GM18907 (cell line): ENCODE data around the gene CHGA.

ENCODE experiments used
- ATAC-seq: cut with Tn5 transposase; IDR thresholded peaks from one replicate; pipeline ENCODE4 v1.9.1; 2021; ENCODE audit warnings: mild to moderate bottlenecking, moderate library complexity; ENCODE audit not compliant: unreplicated experiment

The CHGA gene

GRCh38 chr14:92942976-92943710, 20.2 kb downstream of the CHGA start:
- ATAC-seq: no peak

DNA sequence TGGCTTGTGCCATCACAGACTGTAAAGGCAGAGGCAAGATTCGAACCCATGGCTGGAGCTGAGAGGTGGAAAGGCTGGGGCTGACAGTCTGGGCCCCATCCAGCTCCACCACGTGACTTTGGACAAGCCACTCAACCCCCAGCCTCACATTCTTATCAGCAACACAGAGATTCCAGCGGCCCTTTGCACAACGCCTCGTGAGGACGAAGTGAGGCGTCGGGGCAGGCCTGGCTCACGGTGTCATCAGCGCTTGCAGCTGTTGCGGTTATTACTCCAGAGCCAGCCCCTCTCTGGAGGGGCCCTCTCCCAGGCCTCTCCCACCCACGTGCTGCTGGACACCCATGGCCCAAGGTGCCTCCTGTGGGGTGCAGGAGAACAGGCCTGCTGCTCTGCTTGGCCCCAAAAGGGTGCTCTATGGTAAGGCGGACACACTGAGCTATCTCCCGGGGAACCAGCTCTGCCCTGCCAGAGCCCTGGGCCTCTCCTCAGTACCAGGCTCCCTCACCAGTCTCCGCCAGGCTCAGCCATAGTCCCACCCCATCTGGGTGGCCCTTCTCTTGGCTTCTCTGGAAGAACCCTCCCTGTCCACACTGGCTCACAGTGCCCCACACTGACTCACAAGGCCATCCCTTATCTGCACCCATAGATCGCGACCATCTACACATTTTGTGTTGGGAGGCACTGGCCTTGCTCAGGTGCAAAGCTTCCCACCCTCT, 21.1 kb downstream of the CHGA start:
- no peak for ATAC-seq

GRCh38 chr14:92944976-92945375, 22.0 kb downstream of the CHGA start:
- ATAC-seq: no peak

GRCh38 chr14:92945544-92945943, 22.6 kb downstream of the CHGA start:
- no peak for ATAC-seq

GRCh38 chr14:92945959-92946846, 23.3 kb downstream of the CHGA start:
- ATAC-seq: no peak

DNA sequence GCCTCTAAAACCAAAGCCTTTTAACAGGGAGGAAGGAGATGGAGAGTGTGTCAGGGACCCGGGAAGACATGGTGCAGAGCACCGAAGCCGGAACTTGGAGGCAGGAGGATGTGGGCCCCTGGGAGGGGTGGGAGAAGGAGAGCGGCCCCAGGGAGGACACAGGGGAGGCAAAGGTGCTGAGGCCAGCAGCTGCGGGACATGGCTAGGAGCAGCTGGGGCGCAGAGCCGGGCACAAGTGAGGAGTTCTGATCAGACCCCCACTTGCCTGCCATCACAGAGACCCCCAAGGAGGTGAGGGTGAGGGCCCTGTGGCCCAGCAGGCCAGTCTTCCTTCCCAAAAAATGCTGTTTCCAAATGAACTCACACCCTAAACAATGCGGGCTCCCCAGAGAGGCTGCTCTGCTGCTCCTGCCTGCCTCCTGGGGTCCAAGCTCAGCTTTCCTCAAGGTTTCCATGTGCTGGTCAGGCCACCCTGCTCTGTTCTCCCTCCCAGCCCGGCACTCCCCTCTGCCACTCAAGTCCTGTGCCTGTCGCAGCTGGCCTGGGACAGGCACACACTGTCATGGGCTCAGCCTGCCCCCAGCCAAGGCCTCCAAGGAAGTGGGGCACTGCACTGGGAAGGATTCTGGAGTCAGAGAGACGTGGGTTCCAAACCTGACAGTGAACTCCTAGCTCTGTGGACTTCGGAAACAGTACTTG, 24.0 kb downstream of the CHGA start:
- ATAC-seq: no peak

DNA sequence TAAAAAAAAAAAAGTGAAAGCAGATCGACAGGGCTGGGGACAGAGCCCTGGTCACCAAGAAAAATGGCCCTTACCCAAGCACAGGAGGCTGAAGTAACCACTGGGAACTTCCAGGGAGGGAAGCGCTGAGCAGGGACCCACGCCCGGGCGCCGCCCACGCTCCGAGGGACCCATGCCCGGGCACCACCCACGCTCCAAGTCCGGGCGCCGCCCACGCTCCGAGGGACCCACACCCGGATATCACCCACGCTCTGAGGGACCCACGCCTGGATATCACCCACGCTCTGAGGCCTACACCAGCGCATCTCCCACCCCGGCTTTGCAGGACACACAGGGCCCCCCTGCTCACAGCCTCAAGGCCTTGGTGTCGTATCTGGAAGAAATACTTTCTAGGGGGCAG, 25.7 kb downstream of the CHGA start:
- ATAC-seq: no peak

- ATAC-seq: no peak
These were observed 26.7 kb downstream of the CHGA start for GRCh38 chr14:92949496-92950192.

DNA sequence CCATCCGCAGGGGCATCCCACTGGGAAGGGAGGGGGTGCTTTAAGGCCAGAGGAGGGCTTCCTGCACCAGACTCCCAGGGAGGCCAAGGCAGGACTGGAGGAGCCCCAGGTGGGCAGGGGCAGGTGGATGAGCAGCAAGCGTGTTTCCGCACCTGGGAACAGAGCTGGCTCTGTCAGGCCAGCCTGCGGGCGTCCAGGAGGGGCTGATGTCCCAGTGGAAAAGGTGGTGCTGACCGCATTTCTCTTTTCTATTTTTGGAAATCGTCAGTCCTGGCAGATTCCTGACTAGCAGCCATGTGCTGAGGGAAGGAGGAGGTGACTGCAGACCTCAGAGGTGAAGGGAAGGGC, 27.2 kb downstream of the CHGA start:
- no peak for ATAC-seq

DNA sequence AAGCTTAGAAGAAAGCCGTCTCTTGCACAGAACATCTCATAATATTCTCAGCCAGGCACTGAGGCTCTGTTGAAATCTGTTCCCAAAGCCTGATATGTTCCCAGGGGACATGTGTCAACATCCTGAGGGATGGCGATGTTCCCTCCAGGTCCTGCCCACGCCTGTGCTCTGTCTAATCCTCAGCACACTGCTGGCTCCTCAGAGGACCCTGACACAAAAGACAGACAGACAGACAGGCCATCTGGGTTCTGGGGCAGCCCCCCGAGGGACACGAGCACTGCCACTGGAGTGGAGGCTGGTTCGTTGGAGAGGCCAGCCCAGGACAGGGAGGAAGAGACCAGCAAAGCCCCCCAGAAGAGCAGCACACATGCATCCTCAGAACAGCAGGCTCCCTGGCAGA, 27.8 kb downstream of the CHGA start:
- ATAC-seq: no peak

DNA sequence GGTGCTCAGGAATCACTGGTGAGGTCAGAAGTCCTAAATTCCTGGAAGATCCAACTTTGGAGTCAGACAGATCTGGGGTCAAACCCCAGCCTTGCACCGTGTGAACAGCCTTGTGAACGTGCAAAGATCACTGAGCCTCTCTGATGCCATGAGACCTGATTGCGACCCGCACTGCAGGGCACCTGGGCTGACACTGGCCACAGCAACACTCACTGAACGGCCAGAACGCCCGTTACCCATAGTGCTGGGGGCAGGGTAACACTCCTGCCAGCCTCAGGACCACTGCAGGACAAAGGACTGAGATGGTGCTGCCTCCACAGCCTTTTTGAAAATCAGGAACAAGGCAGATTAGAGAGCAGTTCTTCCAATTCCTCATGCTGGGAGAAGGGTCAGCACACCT, 28.3 kb downstream of the CHGA start:
- no peak for ATAC-seq

DNA sequence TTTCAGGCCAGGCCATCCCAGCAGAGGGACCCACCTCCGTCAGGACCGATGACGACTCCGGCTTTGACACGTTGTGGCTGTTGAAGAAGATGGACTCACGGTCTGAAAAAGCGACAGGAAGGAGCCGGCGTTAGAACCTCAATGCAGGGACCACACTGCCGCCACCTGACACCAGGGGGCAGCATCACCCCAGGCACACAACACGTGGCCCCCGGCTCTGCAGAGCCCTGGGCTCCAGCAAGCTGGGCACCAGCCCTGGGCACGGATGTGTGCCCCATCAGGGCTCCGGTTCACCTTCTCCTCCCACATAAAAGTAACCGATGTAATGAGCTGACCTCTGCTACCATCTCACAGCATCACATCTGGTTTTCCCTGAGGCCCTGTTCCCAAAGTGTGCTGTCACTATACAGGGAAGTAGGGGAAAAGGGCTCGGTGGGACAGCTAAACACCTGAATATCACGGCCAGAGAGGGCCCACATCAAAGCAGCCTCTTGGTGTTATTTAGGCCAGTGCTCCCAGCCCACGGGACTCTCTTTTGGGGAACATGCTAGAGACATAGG, 29.0 kb downstream of the CHGA start:
- ATAC-seq: peak; percentile 74

GRCh38 chr14:92952481-92953298, 29.7 kb downstream of the CHGA start:
- ATAC-seq: no peak

GRCh38 chr14:92953526-92953925, 30.6 kb downstream of the CHGA start:
- ATAC-seq: no peak

GRCh38 chr14:92954933-92955332, 32.0 kb downstream of the CHGA start:
- ATAC-seq: no peak

GRCh38 chr14:92955381-92955780, 32.4 kb downstream of the CHGA start:
- ATAC-seq: no peak

DNA sequence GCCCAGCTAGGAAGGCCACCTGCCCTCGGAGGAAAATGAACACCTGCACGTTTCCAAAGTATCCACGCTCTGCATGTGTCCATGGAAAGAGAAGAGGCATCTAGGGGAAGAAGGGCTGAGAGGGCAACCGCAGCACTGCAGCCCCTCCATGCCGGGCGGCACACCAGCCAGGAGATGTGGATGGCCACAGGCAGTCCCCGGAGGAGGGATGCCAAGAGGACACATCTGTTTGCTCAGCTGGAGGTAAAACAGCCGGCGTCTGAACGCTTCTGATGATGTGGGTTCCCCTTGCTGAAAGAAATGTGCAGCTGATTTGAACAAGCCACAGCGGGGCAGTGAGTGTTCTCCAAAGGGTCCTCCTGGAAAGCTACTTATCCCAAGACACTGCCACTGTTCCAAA, 34.0 kb downstream of the CHGA start:
- no peak for ATAC-seq

DNA sequence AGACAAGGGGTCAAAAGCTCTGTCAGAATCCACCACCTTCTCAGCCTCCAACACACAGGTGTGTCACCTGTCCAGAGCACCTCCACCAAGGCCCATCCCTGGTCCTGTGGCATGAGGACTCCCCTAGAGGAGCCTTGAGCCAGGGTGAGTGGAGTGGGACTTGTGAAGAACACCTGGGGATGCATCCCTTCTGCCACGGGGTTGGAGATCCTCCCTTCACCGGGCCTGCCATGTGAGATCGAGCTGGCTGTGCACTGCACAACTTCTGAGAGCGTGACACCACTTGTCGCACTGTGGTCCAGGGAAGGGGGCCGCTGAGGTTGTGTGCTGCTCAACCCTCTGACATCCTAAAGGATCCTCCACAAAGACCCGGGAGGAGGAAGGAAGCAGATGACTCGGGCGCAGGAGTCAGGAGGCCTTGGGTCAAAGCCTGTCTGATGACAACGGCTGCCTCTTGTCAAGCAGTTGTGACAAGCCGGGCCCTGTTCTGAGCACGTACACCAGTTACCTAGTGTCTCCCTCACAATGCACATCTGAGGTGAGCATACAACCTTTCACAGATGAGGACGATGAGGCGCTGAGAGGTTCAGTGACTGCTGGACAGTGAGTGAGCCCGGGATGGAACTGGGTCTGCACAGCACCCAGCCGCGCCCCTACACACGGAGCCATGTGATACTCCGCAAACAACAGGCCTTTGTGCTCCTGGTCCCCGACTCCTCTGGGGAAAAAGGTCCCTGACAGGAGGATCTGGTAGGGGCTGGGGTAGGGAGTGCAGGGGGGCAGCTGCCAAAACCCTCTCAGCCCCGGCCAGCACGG, 35.6 kb downstream of the CHGA start:
- ATAC-seq: no peak

- no peak for ATAC-seq
These were observed 36.2 kb downstream of the CHGA start for GRCh38 chr14:92959189-92959531.
